Liver (tissue), 10 donors: ENCODE measurements around the gene DCTN1. TPM values are rescaled to one million over a fixed set of nuclear protein-coding genes. Genes with fewer than 3 reads are reported as not detected.

Source experiments
- DNase-seq: peaks from one replicate; pipeline ENCODE4 v3.0.0-alpha.2; 2017; ENCODE audit warnings: low spot score
- H3K27ac ChIP-seq, 2 donors: one replicate each; pipeline ENCODE4 v1.7.0; 2013; ENCODE audit warnings: inconsistent platforms in 2 of 2, low read length in 2 of 2, control low read depth in 1 of 2, low read depth in 1 of 2, mild to moderate bottlenecking in 1 of 2
- H3K27me3 ChIP-seq, 4 donors: one replicate each; pipeline versions ENCODE4 v1.6.1 to v1.7.0; 2013; ENCODE audit warnings: low read length in 3 of 4, inconsistent platforms in 1 of 4, mild to moderate bottlenecking in 1 of 4, moderate library complexity in 1 of 4; ENCODE audit not compliant: control insufficient read depth in 4 of 4, insufficient read depth in 4 of 4
- H3K36me3 ChIP-seq, 4 donors: one replicate each; pipeline versions ENCODE4 v1.6.1 to v1.7.0; 2013; ENCODE audit warnings: low read length in 3 of 4, mild to moderate bottlenecking in 3 of 4, low read depth in 1 of 4, moderate library complexity in 1 of 4; ENCODE audit not compliant: control insufficient read depth in 4 of 4, insufficient read depth in 3 of 4
- H3K4me1 ChIP-seq, 4 donors: one replicate each; pipeline versions ENCODE4 v1.6.1 to v1.7.0; 2013; ENCODE audit warnings: low read length in 3 of 4, mild to moderate bottlenecking in 3 of 4, moderate library complexity in 1 of 4; ENCODE audit not compliant: control insufficient read depth in 4 of 4, insufficient read depth in 4 of 4
- H3K4me3 ChIP-seq, 3 donors: one replicate each; pipeline versions ENCODE4 v1.6.1 to v1.7.0; 2013; ENCODE audit warnings: low read length in 3 of 3, control low read depth in 1 of 3, low read depth in 1 of 3, mild to moderate bottlenecking in 1 of 3
- H3K9ac ChIP-seq, 2 donors: one replicate each; pipeline ENCODE4 v1.7.0; 2013; ENCODE audit warnings: low read length in 2 of 2, mild to moderate bottlenecking in 2 of 2, moderate library complexity in 2 of 2, control low read depth in 1 of 2, low read depth in 1 of 2
- H3K9me3 ChIP-seq, 4 donors: one replicate each; pipeline versions ENCODE4 v1.6.1 to v1.7.0; 2013; ENCODE audit warnings: low read length in 3 of 4; ENCODE audit not compliant: control insufficient read depth in 4 of 4
- GABPA ChIP-seq, 2 donors: IDR thresholded peaks in 1 of 2; conservative IDR thresholded peaks in 1 of 2; 2 replicates each; pipeline ENCODE4 v1.6.1; 2016; ENCODE audit warnings: antibody characterized with exemption in 2 of 2, mild to moderate bottlenecking in 1 of 2, moderate library complexity in 1 of 2
- RXRA ChIP-seq, 2 donors: IDR thresholded peaks; 2 replicates each; pipeline ENCODE4 v1.6.1; 2017 to 2018; ENCODE audit warnings: antibody characterized with exemption in 2 of 2, mild to moderate bottlenecking in 1 of 2
- TAF1 ChIP-seq: conservative IDR thresholded peaks from 2 replicates; pipeline ENCODE4 v1.6.1; 2016; ENCODE audit warnings: antibody characterized with exemption, mild to moderate bottlenecking
- YY1 ChIP-seq: IDR thresholded peaks from 2 replicates; pipeline ENCODE4 v1.6.1; 2016; ENCODE audit warnings: antibody characterized with exemption, mild to moderate bottlenecking
- polyA plus RNA-seq, 2 donors: library from polyadenylated mRNA; stranded (reverse) in 1 of 2; unstranded in 1 of 2; fragments of 200-250 nt in 1 of 2; fragments of >200 nt in 1 of 2; fragmentation: Nextera tagmentation in 1 of 2; extraction: Ambion mirVana in 1 of 2; gene quantifications; one replicate each; pipeline versions ENCODE4 v1.2.1 to v1.2.3, GENCODE V29; 2013 to 2015
- small RNA-seq: library from RNA; depleted of rRNA; stranded (forward); fragments of <200 nt; gene quantifications from one replicate; pipeline ENCODE3, GENCODE V24; 2014
- total RNA-seq, 2 donors: library from RNA; depleted of rRNA; stranded (reverse); fragments of >200 nt; gene quantifications; one replicate each; pipeline ENCODE4 v1.2.3, GENCODE V29; 2014
- TF ChIP-seq, protein P1 (sequence below): IDR thresholded peaks from 2 replicates; pipeline ENCODE4 v1.6.1; 2016; ENCODE audit warnings: antibody characterized with exemption, mild to moderate bottlenecking
- donor health status: healthy.
- donor health status: healthy.
- donor health status: healthy.
- donor health status: healthy.
- donor health status: healthy.

Gene DCTN1
- total and polyA plus RNA-seq, 4 donors, result 29.7 to 40.9 (median 33.5) TPM

- no peak for DNase-seq
- Histone ChIP-seq H3K9me3 (no peaks in the 10 kb centered on the region), H3K27me3 (no peaks in the 10 kb centered on the region), H3K27ac (no peak overlapping the region), H3K36me3 (no peaks in the 10 kb centered on the region), H3K4me3 (no peak overlapping the region), H3K9ac (no peak overlapping the region), H3K4me1 (peaks cover 0 to 4% (median under 1%) of the 10 kb centered on the region in 4 donors)
- TF ChIP-seq, protein P1, sequence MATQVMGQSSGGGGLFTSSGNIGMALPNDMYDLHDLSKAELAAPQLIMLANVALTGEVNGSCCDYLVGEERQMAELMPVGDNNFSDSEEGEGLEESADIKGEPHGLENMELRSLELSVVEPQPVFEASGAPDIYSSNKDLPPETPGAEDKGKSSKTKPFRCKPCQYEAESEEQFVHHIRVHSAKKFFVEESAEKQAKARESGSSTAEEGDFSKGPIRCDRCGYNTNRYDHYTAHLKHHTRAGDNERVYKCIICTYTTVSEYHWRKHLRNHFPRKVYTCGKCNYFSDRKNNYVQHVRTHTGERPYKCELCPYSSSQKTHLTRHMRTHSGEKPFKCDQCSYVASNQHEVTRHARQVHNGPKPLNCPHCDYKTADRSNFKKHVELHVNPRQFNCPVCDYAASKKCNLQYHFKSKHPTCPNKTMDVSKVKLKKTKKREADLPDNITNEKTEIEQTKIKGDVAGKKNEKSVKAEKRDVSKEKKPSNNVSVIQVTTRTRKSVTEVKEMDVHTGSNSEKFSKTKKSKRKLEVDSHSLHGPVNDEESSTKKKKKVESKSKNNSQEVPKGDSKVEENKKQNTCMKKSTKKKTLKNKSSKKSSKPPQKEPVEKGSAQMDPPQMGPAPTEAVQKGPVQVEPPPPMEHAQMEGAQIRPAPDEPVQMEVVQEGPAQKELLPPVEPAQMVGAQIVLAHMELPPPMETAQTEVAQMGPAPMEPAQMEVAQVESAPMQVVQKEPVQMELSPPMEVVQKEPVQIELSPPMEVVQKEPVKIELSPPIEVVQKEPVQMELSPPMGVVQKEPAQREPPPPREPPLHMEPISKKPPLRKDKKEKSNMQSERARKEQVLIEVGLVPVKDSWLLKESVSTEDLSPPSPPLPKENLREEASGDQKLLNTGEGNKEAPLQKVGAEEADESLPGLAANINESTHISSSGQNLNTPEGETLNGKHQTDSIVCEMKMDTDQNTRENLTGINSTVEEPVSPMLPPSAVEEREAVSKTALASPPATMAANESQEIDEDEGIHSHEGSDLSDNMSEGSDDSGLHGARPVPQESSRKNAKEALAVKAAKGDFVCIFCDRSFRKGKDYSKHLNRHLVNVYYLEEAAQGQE, result no peak
- TF ChIP-seq RXRA (IDR thresholded peaks at IDR 0.05) (no peak), GABPA (IDR thresholded peaks at IDR 0.05 in 1 of 2, conservative IDR thresholded peaks at IDR 0.05 in 1 of 2) (no peak), YY1 (no peak), TAF1 (no peak)
Measured at GRCh38 chr2:74312913-74313312, 67.2 kb downstream of the DCTN1 start.

Small RNA genes within 50 kb of the gene (small RNA-seq; reads per million reads assigned to genes)
- gene RNU6-542P, result not detected
- not detected for gene TAF13P2

Other genes with a start within 250 kb of the DCTN1 start
- gene BOLA3, start 232.4 kb downstream of the DCTN1 start, total RNA-seq, result 10 to 100 TPM in 1 of 2 donors, 1 to 10 TPM in 1; 9.5 to 25.2 TPM
- 10 to 100 TPM; 29.0 to 35.2 TPM for gene BOLA3, start 232.4 kb downstream of the DCTN1 start, polyA plus RNA-seq
- 10 to 100 TPM; 30.1 to 44.7 TPM for gene MOB1A, start 201.4 kb downstream of the DCTN1 start, total RNA-seq
- gene MOB1A, start 201.4 kb downstream of the DCTN1 start, polyA plus RNA-seq, result 10 to 100 TPM; 15.5 to 15.8 TPM
- 10 to 100 TPM in 1 of 2 donors, 1 to 10 TPM in 1; 2.8 to 27.5 TPM for gene MTHFD2, start 181.7 kb downstream of the DCTN1 start, total RNA-seq
- gene MTHFD2, start 181.7 kb downstream of the DCTN1 start, polyA plus RNA-seq, result 1 to 10 TPM; 1.6 to 2.8 TPM
- gene SLC4A5, start 36.9 kb downstream of the DCTN1 start, total RNA-seq, result under 1 TPM; 0.42 to 0.50 TPM
- gene SLC4A5, start 36.9 kb downstream of the DCTN1 start, polyA plus RNA-seq, result under 1 TPM; 0.12 to 0.15 TPM
- gene C2orf81, start 41.3 kb upstream of the DCTN1 start, total RNA-seq, result under 1 TPM; 0.08 to 0.23 TPM
- gene C2orf81, start 41.3 kb upstream of the DCTN1 start, polyA plus RNA-seq, result under 1 TPM; 0.35 to 0.44 TPM
- gene WDR54, start 41.4 kb upstream of the DCTN1 start, total RNA-seq, result 1 to 10 TPM; 1.7 to 4.2 TPM
- 1 to 10 TPM; 3.0 to 3.2 TPM for gene WDR54, start 41.4 kb upstream of the DCTN1 start, polyA plus RNA-seq
- gene RTKN, start 61.6 kb upstream of the DCTN1 start, total RNA-seq, result 10 to 100 TPM; 27.8 to 98.0 TPM
- gene RTKN, start 61.6 kb upstream of the DCTN1 start, polyA plus RNA-seq, result 10 to 100 TPM; 54.4 to 91.7 TPM
- gene INO80B, start 74.8 kb upstream of the DCTN1 start, total RNA-seq, result 10 to 100 TPM in 1 of 2 donors, 1 to 10 TPM in 1; 7.0 to 14.8 TPM
- 10 to 100 TPM in 1 of 2 donors, 1 to 10 TPM in 1; 2.7 to 14.0 TPM for gene INO80B, start 74.8 kb upstream of the DCTN1 start, polyA plus RNA-seq
- 10 to 100 TPM; 23.5 to 26.2 TPM for gene WBP1, start 78.1 kb upstream of the DCTN1 start, total RNA-seq
- 10 to 100 TPM; 19.2 to 45.0 TPM for gene WBP1, start 78.1 kb upstream of the DCTN1 start, polyA plus RNA-seq
- 10 to 100 TPM; 23.4 to 50.0 TPM for gene MOGS, start 85.1 kb upstream of the DCTN1 start, total RNA-seq
- 10 to 100 TPM; 21.2 to 38.6 TPM for gene MOGS, start 85.1 kb upstream of the DCTN1 start, polyA plus RNA-seq
- 10 to 100 TPM; 12.6 to 21.0 TPM for gene MRPL53, start 92.4 kb upstream of the DCTN1 start, total RNA-seq
- 10 to 100 TPM; 51.1 to 72.5 TPM for gene MRPL53, start 92.4 kb upstream of the DCTN1 start, polyA plus RNA-seq
- 10 to 100 TPM; 13.4 to 28.3 TPM for gene CCDC142, start 102.7 kb upstream of the DCTN1 start, total RNA-seq
- 1 to 10 TPM; 5.1 to 8.3 TPM for gene CCDC142, start 102.7 kb upstream of the DCTN1 start, polyA plus RNA-seq
- 10 to 100 TPM in 1 of 2 donors, 1 to 10 TPM in 1; 9.9 to 26.4 TPM for gene TTC31, start 102.8 kb upstream of the DCTN1 start, total RNA-seq
- gene TTC31, start 102.8 kb upstream of the DCTN1 start, polyA plus RNA-seq, result 10 to 100 TPM; 15.3 to 16.3 TPM
- 1 to 10 TPM in 1 of 2 donors, under 1 TPM in 1; 0.84 to 2.7 TPM for gene LBX2, start 119.3 kb upstream of the DCTN1 start, total RNA-seq
- 1 to 10 TPM; 2.3 to 2.8 TPM for gene LBX2, start 119.3 kb upstream of the DCTN1 start, polyA plus RNA-seq
- 10 to 100 TPM in 1 of 2 donors, 1 to 10 TPM in 1; 3.3 to 11.1 TPM for gene PCGF1, start 127.4 kb upstream of the DCTN1 start, total RNA-seq
- 10 to 100 TPM; 10.6 to 12.5 TPM for gene PCGF1, start 127.4 kb upstream of the DCTN1 start, polyA plus RNA-seq
- gene TLX2, start 134.1 kb upstream of the DCTN1 start, total RNA-seq, result not detected
- gene TLX2, start 134.1 kb upstream of the DCTN1 start, polyA plus RNA-seq, result not detected
- gene DQX1, start 145.9 kb upstream of the DCTN1 start, total RNA-seq, result 1 to 10 TPM in 1 of 2 donors, under 1 TPM in 1; 0.08 to 1.0 TPM
- gene DQX1, start 145.9 kb upstream of the DCTN1 start, polyA plus RNA-seq, result under 1 TPM in 1 of 2 donors, not detected in 1; 0.05 TPM
- gene AUP1, start 149.4 kb upstream of the DCTN1 start, total RNA-seq, result 100 to 1,000 TPM in 1 of 2 donors, 10 to 100 TPM in 1; 62.6 to 126 TPM
- 100 to 1,000 TPM in 1 of 2 donors, 10 to 100 TPM in 1; 96.4 to 122 TPM for gene AUP1, start 149.4 kb upstream of the DCTN1 start, polyA plus RNA-seq
- gene HTRA2, start 149.6 kb upstream of the DCTN1 start, total RNA-seq, result 10 to 100 TPM; 18.7 to 81.8 TPM
- gene HTRA2, start 149.6 kb upstream of the DCTN1 start, polyA plus RNA-seq, result 10 to 100 TPM; 13.3 to 18.2 TPM
- 1 to 10 TPM; 1.6 to 2.8 TPM for gene LOXL3, start 173.6 kb upstream of the DCTN1 start, total RNA-seq
- under 1 TPM; 0.31 to 0.98 TPM for gene LOXL3, start 173.6 kb upstream of the DCTN1 start, polyA plus RNA-seq
- gene DOK1, start 174.4 kb upstream of the DCTN1 start, total RNA-seq, result 1 to 10 TPM; 4.6 to 8.6 TPM
- gene DOK1, start 174.4 kb upstream of the DCTN1 start, polyA plus RNA-seq, result 1 to 10 TPM; 2.0 to 3.6 TPM